OCI-LY1 (cell line): ENCODE results near the gene EXPH5.

Experiments used
- CTCF ChIP-seq: fragments of 200-600 bp; sonication (generic), shearing (Covaris generic); IDR thresholded peaks from 2 replicates; pipeline ENCODE4 v1.5.1; 2017; ENCODE audit warnings: mild to moderate bottlenecking, antibody characterized with exemption, low read length, moderate library complexity, mixed read lengths
- EZH2 ChIP-seq: fragments of 200-600 bp; sonication (generic), shearing (Covaris generic); IDR thresholded peaks from 2 replicates; pipeline ENCODE4 v1.8.0; 2017; ENCODE audit warnings: borderline replicate concordance, mixed run types, mild to moderate bottlenecking, antibody characterized with exemption, low read length, moderate library complexity, mixed read lengths

GRCh38 chr11:108468478-108468864, 125.1 kb downstream of the EXPH5 start:
- TF ChIP-seq EZH2 (no peak), CTCF (no peak)
